Dermis blood vessel endothelial cell (primary cell): Measurements from ENCODE around the gene TRIP13. TPM values are rescaled to one million over a fixed set of nuclear protein-coding genes. Genes with fewer than 3 reads are reported as not detected.
A peak's percentile ranks its signal among the peaks of the same experiment; 100 is the strongest.

ENCODE experiments used
- DNase-seq: peaks from one replicate; pipeline ENCODE4 v3.0.0; 2010
- total RNA-seq: library from RNA; depleted of rRNA; stranded (reverse); fragments of >200 nt; gene quantifications from 2 replicates; pipeline ENCODE4 v1.2.3, GENCODE V29; 2014

The TRIP13 gene
- total RNA-seq, 1 donor from 2014 or later = 11.1 TPM

DNA sequence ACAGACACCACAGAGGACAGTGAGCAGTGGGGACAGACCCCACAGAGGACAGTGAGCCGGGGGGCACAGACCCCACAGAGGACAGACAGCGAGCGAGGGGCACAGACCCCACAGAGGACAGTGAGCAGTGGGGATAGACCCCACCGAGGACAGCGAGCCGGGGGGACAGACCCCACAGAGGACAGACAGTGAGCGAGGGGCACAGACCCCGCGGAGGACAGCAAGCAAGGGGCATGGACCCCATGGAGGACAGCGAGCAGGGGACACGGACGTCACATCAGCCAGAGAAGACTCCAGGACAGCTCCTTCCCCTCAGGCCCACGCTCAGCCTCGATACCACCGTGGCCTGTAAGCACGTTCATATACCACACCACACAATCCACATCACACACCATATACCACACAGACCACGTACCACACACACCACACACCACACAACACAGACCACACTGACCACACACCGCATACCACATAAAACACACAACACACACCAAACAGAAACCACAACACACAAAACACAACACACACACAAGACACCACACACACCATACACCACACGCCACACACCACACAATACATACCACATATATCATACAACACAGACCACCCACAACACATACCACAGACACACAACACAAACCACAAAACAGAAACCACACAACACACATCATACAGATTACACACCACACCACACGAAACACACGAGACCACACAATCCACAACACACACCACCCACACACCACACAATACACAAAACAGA is 36.7 kb upstream of the TRIP13 start:
- no peak for DNase-seq

- no peak for DNase-seq
Observed at GRCh38 chr5:856531-857425, 35.9 kb upstream of the TRIP13 start.

- DNase-seq = no peak
Observed at GRCh38 chr5:858726-859125, 34.0 kb upstream of the TRIP13 start.

- DNase-seq = no peak
Observed at GRCh38 chr5:859391-859790, 33.3 kb upstream of the TRIP13 start.

DNA sequence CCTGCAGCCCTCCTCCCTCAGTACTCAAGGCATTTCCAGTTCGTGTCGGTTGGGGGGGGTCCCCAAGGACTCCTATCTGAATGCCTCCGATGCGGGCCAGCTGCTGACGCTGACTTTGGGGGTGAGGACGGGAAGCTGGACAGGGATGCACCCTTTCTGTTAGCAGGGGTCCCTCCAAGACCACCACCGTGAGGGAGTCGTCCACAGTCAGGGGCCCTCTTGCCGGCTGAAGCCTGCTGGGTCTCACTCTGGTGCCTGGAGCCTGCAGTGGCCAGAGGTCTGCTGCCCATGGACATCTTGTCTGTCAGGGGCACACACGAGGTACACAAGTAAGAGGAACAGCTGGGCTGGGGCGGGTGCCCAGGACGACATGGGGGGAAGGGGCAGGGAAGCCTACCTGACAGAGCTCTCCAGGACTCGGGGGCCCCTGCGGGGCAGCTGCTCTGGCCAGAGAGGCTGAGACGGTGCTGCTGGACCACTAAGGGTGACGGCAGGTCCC is 32.8 kb upstream of the TRIP13 start:
- DNase-seq = no peak

DNA sequence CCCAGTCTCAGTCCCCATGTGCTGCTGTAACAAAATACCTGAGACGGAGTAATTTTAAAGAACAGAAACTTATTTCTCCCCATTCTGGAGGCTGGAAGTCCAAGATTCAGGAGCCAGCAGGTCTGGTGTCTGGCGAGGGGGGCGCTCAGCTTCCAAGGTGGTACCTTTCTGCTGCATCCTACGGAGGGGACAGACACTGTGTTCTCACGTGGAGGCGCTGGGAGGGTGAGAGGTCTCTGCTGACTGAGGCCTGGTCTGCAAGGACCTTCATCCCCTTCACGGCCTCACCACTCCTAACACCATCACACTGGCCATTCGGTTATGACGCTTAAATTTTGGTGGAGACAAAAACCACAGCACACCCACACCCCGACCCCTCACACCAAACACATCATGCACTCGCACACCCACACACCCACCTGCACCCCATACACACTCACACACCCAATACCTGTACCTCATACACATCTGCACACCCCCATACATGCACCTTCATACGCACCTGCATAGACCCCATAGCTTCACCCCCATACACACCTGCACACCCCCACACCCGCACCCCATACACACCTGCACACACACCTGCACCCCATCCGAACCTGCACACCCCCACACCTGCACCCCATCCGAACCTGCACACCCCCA is 32.1 kb upstream of the TRIP13 start:
- DNase-seq = no peak

DNA sequence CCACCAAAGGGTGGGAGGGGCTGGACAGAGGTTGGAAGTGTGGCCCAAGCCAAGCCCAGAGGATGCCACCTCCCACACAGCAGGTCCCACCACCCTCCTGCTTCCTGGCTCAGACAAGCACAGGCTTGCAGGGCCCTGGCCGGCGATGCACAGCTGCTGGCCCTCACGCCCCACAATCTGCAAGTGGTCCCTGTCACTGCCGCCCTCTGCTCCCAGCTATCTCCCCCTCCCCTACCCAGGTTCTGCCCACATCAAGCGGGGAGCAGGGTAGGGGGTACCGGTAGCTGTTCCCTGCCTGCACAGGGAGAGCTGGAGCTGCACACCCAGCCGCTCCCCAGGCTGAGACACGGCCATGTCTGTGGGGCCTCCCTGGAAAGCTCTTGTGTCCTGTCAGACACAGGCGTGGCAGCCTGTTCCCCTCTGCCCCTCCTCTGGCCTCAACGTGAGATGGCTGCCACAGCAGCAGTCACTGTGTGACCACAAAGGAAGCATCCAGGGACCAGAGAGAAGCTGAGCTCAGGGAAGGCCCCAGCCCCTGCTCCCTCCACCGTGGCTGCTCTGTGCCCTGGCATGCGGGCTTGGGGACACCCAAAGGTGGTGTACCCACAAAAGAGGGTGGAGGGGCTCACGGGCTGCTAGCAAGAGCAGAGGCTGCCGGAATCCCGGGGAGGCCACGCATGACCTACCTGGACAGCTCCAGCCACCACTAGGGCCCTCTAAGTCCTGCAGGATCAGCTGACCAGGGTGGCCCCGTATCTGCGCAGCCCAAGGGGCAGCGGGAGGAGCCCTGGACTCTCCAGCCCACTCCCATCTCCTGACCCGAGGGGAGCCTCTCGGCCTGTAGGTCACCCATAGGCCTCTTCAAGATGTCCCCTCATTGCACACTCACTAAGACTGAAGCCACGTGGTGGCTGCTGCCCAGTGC is 31.0 kb upstream of the TRIP13 start:
- no peak for DNase-seq

DNA sequence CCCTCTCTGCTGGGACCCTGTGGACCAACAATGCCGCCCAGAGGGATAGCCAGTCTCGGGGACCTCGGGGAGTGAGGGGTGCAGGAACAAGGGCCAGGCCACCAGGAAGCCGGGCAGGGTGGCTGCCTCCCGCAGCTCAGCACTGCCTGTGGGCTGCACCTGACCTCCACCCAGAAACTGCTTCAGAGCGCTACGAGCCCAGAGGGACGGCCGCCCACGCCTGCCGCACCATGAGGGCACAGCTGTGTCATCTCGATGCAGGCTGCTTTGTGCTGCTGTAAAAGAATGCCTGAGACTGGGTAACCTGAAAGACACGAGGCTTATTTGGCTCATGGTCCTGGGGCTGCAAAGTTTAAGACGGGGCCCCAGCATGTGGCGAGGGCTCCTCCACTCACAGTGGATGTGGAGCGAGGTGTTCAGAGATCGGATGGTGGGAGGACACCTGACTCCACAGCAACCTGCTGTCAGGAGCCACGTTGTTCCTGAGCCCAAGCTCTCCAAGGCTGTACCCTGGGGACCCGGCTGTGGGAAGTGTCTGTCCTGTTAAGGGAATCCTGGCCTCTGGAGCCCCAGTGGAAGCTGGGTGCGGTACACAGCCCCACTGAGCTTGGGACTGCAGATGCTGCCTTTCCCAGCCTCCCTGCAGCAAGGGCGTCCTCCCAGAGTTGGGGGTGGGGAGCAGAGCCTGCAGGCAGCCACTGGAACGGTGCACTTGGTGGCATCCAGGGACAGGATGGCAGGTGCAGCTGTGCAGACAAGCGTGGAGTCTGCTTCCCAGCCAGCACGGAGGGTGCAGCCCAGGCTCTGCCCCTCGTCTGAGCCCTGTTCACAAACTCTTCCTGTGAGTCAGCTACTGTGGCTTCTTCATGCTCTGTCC is 30.1 kb upstream of the TRIP13 start:
- no peak for DNase-seq

GRCh38 chr5:863244-863805 is 29.4 kb upstream of the TRIP13 start:
- DNase-seq = no peak

DNA sequence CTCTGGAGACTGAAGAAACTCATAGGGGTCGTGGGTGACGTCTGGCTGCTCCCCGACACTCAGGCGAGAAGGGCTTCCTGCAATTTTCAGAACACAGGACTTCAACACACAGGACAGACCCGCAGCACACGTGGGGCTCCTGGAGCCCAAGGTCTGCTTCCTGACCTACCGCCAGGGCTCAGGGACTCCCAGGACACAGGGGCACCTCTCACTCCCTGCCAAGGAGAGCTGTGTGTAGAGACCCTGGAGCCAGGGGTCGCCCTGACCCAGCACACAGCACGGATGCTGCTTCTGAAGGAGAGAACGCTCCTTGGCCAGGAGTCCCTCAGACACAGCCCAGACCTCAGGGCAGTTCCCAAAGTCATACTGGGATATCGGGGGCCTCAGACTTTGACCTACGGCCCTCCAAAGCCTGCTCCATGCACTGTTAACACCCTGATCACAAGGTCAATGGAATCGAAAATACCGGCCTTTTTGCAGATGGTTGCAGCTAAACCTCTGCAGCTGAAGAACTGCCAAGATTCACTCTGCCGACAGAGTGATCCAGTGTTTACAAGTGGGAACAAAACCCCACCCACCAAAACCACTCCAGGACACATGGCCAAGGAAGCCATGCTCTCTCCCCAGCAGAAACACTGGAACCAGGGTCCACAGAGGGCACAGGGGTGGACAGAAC is 28.1 kb upstream of the TRIP13 start:
- DNase-seq = no peak

DNA sequence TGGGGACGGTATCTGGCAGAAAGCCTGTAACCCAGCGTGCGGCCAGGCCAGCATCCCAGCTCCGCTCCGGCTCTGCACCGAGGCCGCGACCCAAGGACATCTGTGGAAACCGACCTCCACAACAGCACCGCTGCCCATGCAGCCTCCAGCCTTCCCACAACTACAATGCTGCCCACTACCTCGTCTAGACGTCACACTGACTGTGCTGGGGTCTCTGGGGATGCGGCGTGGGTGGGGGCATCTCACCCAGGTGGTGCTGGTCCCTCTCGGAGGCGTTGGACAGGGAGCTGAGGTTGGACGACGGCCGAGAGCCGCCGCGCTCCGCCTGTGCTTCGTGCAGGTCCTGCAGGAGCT is 27.5 kb upstream of the TRIP13 start:
- no peak for DNase-seq

DNA sequence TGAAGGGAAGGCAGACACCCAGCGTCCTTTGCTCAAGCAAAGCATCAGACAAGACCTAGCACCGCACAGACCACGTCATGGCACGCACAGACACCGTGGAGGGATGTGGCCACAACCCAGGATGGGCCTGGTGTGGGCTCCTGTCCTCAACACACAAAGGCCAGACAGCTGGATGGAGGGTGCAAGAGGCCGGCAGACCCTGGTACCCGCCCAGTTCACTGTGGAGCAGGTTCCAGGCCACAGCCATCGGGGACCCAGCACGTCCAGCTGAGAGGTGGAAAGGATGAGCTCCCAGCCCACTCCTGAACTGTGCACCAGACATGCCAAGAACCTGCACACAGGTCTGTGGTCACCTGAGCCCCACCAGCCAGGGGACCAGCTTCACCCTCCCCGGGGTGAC is 26.9 kb upstream of the TRIP13 start:
- DNase-seq = no peak

GRCh38 chr5:867300-867870 is 25.3 kb upstream of the TRIP13 start:
- no peak for DNase-seq

DNA sequence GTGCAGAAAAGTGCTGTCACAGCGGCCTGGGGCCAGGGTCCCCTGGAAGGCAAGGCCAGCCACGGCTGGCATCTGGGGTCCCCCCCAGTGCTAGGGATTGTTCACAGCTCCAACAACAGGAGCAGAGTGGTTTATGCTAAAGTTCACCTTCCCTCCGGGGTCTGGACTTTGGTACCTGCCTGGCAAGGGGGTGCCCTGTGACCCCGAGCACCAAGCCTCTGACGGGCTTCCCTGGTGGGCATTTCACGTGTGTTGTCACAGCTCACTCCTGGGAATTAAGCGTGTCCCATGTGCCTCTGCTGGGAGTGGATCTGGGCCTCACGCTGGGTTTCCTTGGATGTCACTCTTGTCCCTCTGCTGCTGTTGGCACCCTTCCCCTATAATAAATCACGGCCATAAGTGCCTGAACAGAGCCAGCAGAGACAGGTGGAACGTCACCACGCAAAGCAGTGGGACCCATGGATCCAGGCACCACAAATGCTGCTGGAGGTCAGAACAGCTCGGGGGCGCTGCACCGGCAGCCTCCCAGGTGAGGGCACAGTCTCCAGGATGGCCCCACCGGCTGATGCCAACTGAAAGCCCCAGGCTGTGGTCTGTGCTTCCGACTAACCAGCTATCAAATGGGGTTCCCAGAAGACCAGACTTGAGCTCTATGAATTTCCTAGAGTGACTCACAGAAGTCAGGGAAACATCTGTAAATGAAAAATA is 24.1 kb upstream of the TRIP13 start:
- DNase-seq = no peak

DNA sequence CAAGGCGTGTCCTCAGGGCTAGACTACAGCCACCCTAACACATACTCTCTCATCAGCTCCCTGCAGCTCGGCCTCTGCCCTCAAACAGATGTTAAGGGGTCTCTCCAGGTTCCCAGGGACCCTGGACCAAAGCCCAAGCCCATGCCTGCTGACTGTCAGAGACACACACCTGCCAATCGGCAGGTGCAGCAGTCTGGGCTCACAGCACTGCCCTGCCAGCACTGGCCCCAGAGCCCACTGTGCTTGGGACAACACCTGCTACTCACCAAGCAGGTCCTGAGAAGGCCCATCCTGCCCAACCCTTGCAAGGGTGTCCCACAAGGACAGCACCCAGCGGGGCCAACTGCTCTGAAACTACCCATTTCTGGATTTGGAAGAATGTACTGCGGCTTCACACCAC is 21.7 kb upstream of the TRIP13 start:
- no peak for DNase-seq

DNA sequence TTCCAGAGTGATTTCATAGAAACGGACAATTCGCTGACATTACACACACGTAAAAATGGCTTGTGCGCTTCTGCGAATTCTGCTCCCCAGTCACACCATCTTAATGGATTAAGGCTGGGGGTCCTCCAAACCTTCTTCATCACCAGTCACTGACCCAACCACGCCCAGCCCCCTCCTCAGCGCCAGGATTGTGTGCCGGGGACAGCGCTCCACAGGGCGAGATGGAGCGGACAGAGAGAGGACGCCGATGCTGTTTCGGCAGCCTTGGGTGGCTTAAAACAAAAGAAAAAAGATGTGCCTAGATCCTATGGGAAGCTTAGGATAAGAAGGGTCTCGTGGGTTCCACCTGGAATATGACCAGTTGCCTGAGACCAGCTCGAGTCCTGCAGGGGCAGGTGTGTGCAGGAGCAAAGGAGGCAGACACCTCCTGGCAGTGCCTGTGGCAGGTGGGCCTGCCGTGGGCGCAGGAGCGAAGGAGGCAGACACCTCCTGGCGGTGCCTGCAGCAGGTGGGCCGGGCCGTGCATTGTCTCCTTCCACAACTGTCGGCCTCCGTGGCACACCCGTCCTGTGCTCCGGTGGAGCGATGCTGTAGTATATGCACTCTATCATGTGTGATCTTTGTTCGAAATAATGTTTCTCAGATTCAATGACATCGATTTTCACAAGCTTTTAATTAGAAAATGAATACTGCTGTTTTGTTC is 20.9 kb upstream of the TRIP13 start:
- no peak for DNase-seq

DNA sequence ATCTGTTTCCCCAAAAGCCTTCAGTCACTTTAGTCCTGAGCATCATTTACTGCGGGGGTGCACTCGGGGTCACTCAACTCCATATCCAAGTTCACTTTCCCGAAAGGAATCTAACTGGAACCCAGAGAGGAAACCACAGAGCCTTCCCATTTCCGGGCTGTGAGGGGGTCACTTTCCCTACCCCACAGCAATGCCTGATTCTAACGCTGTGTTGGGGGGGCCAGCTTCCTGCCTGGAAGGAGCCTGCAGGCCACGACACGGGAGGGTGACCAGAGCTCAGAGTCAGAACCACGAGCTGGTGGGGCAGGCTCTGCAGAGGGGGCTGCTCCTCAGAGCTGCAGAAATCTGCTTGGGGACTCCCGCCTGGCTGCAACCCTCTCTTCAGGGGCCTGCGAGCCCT is 20.4 kb upstream of the TRIP13 start:
- peak; percentile 33 for DNase-seq

DNA sequence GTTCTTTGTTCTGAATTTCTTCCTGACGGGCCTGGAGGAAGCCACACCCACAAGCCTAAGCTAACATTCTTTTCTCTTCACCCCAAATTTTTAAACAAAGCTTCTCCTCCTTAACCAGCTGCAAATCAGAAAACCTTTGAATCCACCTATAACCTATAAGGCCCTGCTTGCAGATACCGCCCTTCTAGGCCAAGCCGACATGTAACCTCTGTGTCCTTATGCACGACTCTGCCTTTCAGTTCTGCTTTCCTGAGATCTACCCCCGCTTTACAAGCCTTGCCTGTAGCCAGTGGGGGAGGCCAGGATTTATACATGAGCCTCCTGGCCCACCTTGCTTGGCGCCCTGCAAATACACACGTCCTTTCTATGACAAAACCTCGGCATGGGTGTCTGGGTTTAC is 19.4 kb upstream of the TRIP13 start:
- peak; percentile 20 for DNase-seq

GRCh38 chr5:875931-876330 is 16.8 kb upstream of the TRIP13 start:
- no peak for DNase-seq
